Neural progenitor cell (in vitro differentiated cells): ENCODE measurements around the gene ARHGAP26.

ENCODE experiments used
- CTCF ChIP-seq: fragments of 200-600 bp; sonication (generic); IDR thresholded peaks from 2 replicates; pipeline ENCODE4 v1.5.1; 2017; ENCODE audit warnings: antibody characterized with exemption, mild to moderate bottlenecking
- EZH2 ChIP-seq: fragments of 200-600 bp; sonication (generic); IDR thresholded peaks from 2 replicates; pipeline ENCODE4 v1.6.1; 2017; ENCODE audit warnings: antibody characterized with exemption, mild to moderate bottlenecking, moderate library complexity

GRCh38 chr5:143114481-143114880 lies 344.3 kb downstream of the ARHGAP26 start:
- no peak for TF ChIP-seq CTCF
- no peak for TF ChIP-seq EZH2
